SK-N-MC (cell line): ENCODE results near the gene UBE2G2.

Experiments used
- EZH2 ChIP-seq: fragments of 200-600 bp; sonication (generic); IDR thresholded peaks from one replicate; pipeline ENCODE4 v1.6.1; 2017; ENCODE audit warnings: antibody characterized with exemption
- FOXP2 ChIP-seq: optimal IDR thresholded peaks from 2 replicates; pipeline ENCODE3; 2011; ENCODE audit warnings: mild to moderate bottlenecking, moderate library complexity; ENCODE audit not compliant: insufficient read depth; ENCODE audit errors: extremely low read length, control extremely low read depth
- POLR2AphosphoS5 ChIP-seq: IDR thresholded peaks from 2 replicates; pipeline ENCODE4 v1.6.1; 2012; ENCODE audit warnings: mild to moderate bottlenecking, low read depth, low read length, borderline replicate concordance

- TF ChIP-seq POLR2AphosphoS5 (no peak), EZH2 (no peak), FOXP2 (no peak)
Observed at GRCh38 chr21:44738621-44739020, 63.0 kb downstream of the UBE2G2 start.
